ENCODE measurements around the gene TUBG2.

The TUBG2 gene

DNA sequence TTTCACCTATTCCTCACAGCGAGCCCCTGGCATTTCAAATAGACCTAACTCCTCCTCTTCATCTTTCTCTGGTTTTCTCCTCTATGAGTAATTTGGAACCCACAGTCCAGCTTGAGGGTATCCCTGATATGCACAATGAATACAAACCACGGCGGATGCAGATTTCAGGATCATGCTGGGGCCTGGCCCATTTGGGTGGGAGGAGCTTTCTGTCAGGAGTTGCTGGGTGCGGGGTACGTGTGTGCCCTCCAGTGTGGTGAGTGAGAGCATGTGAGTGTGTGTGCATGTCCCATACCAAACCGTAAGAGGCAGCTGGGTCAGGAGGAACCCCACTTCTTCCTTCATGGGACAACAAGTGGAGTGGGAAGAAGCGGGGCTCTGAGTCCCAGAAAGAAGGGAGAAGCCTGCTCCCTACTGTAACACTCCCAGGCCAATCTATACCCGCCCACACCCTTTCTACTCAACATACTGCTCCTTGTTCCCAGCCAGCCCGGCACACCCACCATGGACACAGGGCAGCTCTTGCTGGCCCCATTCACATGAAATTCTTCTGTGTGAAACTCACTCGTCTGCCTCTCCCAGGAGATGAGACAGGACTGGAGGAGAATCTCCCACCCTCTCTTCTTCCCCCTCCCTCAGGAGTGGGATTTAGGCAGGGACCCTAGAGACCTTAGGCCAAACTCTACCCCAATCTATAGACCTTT, 41.7 kb downstream of the TUBG2 start:
- DNase-seq, result no peak

DNA sequence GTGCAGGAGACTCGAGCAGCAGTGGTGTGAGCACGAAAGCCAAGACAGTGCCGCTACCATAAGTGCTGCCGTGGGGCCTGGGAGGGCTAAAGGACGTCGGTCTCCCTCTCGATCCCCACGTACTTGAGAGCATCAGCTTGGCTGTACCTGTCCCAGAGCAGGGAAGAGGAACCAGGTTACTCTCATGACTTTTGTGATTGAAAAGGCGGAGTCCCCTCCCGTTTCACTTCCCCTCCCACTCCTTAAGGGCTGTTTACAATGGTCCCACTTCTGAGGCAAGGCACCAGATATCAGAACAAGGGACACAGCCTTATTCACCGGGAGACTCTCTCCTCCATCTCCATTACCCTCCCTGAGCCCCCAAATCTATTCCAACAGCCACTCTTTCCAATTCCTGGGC, 43.4 kb downstream of the TUBG2 start:
- no peak for DNase-seq

DNA sequence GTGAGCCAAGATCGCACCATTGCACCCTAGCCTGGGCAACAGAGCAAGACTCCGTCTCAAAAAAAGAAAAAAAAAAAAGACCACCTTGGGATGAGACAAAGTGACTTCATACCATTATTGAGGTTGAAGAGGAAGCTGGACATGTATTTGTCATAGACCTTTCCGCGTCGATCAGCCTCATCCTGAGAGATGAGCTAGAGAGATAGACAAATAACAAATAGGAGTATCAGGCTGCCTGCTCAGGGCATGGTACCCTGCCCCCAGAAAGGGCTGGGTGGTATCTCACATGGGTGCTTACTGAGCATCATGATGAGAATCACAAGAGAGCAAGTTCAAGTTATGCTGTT, 45.4 kb downstream of the TUBG2 start:
- DNase-seq, result no peak

DNA sequence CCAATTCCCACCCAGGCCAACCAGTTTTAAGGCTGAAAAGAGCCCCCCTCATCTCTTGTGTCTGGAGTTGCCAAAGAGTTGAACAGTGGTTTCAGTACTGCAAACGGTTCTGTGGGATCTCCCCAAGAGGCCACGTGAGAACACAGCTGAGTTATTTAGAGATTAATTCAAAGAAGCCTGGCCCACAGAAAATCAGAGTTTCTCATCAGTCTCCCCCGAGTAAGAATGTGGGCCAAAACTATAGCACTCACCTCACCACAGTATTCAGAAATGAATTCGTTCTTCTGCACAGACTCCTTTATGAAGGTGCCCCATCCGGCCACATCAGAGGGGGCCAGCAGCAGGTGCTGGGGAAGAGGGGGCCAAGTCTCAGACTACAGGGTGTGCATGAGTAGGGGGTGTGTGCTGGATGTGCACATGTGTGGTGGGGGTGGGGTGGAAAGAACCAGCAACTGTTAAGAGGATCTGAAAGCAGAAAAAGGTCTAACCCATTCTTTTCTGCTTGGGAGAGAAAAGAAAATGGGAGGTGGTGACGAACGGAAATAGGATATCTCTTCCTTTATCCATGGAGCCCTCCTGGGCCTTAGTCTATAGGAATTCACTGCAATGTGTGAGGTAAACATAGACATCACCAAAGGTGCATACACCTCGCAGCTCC, 45.9 kb downstream of the TUBG2 start:
- DNase-seq, result no peak

DNA sequence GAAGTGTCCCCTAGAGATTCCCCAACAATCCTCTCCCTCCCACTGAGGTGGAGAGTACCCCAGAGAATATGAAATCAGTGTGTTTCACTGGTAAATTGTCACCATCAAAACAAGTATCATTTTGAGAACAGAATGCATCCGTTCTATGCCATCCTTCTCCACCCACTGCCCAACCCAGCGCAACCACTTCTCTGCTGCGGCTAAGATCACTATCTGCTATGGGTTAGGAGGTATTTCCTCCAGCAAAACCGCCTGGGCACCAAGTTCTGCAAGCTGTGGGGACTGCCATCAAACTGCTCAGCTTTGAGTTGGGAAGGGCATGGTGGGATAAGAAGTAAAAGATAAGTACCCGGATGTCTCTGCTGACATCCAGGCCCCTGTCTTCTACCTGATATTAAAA, 47.6 kb downstream of the TUBG2 start:
- DNase-seq, result no peak

DNA sequence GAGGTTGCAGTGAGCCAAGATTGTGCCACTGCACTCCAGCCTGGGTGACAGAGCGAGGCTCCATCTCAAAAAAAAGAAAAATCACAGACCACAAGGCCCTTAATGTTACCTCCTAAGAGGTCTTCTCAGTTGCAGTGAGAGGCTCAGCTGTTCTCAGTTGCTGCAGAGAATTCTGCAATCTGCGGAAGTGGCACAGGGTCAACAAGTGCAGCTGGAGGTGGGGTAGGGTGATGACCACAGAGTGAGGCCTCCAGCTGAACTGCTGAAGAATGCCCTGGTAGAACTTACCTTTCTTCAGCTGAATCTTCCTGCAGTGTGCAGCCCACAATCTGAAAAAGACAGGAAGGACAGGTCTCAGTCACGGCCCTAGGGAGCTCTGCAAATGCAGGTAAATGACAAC, 49.5 kb downstream of the TUBG2 start:
- DNase-seq, result no peak

DNA sequence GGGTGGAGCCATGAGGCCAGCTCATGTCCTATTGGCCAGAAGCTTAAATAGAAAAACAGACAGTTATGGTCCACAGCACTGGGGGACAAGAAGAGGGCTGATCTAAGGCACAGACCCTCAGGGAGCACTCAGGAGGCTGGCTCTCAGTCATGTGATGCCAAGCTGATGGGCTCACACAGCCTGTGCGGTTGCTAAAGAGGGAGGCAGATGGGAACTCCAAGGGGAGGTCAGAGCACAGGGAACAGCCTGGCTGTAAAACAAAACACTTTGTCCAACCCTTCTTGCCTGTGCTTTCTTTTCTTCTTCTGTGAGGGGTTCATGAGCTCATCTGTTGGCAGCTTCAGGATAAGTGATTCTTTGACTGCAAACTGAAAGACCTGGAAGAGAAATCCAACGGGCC, 50.5 kb downstream of the TUBG2 start:
- no peak for DNase-seq
